Renal pelvis (tissue), 4 donors: ENCODE data around the gene LRBA. TPM values are rescaled to one million over a fixed set of nuclear protein-coding genes. Genes with fewer than 3 reads are reported as not detected.

Source experiments
- DNase-seq: peaks from one replicate; pipeline ENCODE4 v3.0.0-alpha.2; 2013
- polyA plus RNA-seq, 3 donors: library from polyadenylated mRNA; unstranded; fragments of 120-200 nt; gene quantifications; one replicate each; pipeline ENCODE4 v1.2.1, GENCODE V29; 2013; ENCODE audit not compliant: insufficient read length in 3 of 3

Gene LRBA
- polyA plus RNA-seq, 3 donors, result 60.9 to 76.1 (median 63.6) TPM

DNA sequence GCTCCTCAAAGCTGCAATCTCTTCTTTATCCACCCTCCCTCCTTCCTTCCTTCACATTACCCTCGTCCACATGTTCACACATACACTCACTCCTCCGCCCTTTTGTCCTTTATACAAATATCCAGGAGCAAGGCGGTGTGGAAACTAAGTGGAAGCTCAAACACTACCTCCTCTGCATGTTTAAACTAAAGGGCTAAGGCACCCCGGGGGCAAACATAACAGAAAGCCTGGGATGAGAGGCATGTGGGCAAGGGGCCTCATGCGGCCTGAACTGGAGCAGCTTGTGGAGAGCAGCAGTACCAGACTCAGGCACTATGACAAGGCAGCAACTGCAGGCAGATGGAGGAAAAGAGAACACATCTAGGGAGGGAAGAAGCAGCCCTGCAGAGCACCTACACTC lies 423.7 kb downstream of the LRBA start:
- no peak for DNase-seq

DNA sequence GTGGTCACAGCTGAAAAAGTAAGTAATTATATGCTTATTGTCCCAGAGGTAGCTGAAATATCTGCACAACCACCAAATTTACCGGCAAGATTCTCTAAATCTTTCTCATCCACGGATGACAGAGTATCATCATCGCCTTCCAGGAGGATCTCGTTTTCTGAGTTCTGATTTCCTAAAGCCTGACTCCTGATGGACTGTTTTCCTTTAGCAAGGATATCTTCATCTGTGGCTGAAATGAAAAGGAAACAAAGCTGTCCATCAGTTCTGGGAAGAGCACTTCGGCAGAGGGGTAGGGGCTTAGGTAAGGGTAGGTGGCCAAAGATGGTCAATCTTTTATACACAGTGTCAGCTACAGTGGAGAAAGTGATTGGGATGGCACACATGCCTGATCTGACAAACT lies 424.5 kb downstream of the LRBA start:
- no peak for DNase-seq

DNA sequence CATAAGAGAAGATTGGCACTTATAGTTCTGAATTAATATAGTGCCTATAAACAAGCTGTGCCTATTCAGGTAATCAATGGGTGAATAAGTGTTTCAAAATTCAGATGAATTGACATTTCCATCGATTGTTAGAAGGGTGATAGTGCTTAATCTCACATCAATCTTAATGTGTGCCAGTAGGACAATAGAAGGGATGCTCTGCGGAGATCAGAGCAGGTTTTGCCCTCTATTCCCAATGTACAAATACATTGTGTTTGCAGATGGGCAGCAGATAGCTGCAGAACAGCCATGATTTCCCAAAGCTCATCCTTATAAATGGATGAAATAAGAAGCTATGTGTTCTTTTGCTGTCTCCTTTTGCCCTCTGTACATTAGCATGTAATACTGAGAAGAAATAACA lies 425.9 kb downstream of the LRBA start:
- no peak for DNase-seq

DNA sequence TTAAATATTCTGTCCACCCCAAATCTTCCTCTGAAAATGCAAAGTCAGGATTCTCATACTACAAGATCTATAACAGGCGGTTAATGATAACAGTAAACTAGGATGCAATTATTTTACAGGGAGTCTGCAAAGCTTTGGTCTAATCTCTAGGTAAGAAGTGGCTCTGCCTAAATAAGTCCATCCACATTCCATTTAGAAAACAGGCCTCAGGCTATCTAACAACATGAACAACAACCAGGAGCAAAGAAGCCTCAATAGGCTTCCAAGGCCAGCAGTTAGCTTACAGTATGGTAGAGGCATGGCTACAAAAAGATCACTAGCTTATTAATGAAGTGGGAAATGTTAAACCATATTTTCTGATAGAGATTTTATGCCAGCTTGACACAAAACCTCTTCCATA lies 426.8 kb downstream of the LRBA start:
- no peak for DNase-seq

DNA sequence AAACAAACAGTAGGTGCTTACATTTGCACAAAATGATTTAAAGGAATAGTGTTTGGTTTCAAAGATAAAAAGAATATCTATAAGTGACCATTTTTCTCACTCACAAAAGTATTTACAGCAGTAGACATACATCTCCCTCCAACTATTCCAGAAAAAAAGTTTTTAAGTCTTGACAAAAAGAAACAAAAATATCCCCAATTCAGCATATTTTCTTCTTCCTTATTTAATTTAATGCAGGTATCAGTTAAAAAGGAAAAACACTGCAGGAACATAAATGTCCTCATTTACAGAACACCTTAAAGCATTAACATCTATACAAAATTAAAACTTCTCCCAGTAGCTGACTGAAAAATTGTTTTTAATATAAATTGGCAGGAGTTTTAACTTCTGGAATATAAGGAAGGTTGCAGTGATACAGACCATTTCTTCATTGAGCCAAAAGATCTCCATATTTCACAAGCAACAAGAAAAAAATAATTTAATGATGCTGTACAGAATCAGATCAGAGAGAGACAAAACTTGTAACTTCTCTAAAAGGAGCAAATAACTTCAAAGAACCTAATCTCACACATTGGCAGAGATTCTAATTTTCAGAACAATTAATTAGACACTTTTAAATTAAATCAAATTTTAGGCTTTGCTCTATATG lies 428.8 kb downstream of the LRBA start:
- DNase-seq, result no peak

DNA sequence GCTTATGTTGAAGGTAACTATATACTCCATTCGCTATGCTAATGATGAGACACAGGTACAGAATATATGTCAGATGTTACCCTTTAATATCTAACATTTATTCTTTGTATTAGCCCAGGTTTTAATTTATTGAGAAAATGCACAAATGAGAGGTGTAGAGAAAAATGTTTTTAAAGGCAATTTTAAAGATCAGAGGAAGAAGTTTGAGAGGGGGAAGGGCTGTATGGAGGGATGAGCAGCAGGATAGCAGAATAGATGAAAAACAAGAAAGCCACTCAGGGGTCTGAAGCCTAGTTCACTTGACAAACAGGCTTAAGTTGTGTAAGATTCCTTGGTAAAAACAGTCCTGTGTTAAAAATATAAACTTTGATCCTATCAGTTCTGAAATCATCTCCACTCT lies 429.5 kb downstream of the LRBA start:
- no peak for DNase-seq

DNA sequence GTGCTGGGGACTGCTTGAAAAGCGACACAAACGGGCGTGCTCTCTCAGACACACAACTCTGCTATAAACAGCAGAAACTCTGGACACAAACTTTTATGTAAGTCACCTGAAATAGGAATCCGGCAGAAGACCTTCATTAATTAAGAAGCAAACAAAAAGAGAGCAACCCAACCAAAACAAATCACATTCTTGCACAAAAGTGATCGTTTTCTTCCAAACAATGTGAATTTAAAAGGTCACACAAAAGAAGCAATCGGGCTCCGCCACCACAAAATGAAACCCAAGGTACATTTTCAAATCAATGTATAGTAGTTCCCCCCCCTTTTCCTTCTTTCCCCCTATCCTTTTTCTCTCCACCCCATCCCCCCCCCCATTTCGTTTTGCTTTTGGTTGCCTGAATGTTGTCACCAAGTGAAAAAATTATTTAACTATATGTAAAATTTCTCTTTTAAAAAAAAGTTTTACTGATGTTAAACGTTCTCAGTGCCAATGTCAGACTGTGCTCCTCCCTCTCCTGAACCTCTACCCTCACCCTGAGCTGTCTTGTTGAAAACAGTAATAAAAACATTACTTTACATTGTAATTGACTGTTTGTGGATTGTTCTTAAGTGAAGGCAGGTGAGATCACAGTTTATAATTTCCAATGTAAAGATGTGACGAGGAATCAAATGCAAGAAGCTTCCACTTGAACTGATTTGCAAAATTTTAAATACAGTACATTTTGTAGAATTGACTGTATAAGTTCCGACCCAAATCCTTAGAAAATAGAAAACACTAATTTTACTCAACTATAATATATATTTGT lies 430.8 kb downstream of the LRBA start:
- no peak for DNase-seq

DNA sequence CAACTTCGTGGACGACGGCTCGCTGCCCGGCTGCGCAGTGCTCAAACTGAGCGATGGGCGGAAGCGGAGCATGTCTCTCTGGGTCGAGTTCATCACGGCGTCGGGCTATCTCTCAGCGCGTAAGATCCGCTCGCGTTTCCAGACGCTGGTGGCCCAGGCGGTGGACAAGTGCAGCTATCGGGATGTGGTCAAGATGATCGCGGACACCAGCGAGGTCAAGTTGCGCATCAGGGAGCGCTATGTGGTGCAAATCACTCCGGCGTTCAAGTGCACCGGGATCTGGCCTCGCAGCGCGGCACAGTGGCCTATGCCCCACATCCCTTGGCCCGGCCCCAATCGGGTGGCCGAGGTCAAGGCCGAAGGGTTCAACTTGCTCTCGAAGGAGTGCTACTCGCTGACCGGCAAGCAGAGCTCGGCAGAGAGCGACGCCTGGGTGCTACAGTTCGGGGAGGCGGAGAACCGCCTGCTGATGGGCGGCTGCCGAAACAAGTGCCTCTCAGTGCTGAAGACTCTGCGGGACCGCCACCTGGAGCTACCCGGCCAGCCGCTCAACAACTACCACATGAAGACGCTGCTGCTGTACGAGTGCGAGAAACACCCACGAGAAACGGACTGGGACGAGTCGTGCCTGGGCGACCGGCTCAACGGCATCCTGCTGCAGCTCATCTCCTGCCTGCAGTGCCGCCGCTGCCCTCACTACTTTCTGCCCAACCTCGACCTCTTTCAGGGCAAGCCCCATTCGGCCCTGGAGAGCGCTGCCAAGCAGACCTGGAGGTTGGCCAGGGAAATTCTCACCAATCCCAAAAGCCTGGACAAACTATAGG lies 431.6 kb downstream of the LRBA start:
- DNase-seq, result no peak

DNA sequence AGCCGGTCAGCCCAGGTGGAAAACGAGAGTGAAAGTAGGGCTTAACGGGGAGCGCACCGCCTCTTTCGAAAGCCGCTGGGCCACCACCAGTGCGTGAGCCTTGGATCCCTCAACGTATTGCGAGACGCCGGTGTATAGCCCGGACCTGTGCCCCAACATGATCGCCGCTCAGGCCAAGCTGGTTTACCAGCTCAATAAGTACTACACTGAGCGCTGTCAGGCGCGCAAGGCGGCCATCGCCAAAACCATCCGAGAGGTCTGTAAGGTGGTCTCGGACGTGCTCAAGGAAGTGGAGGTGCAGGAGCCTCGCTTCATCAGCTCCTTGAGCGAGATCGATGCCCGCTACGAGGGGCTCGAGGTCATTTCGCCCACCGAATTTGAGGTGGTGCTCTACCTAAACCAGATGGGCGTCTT lies 432.2 kb downstream of the LRBA start:
- no peak for DNase-seq

DNA sequence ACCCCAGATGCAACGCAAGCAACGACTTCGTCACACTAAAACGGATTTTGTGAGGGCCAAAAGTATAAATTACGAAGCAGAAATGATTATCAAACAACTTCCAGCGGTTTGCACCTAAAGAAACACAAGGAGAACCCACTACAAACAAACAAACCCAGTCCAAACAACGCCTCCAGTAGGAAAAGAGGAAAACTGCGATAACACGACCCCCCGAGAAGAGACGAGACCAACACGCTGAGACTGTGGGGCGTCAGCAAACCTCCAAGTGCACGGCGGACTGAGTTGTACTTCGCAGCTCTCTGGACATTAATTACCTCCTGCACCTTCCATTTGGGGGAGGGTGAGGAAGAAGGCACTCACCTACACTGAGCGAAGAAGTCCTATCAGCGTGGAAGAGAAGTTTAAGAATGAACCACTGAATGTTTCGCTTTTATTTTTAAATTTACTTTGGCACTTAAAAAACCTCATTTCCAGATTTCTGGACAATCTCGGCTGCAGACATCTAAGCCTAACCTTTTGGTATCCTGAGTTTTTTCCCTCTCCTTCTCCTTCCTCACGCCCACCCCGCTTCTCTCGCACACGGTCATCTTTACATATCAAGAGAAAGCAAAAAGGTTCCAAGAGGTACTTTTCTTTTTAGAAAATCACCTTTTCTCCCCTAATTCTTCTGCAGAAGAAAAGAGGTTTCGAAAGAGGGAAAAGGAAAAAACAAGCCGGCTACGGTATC lies 432.8 kb downstream of the LRBA start, which contains the start of gene MAB21L2:
TSS of gene MAB21L2 (plus strand) at position 6 of the 727 bp plus-strand sequence. CDS start 879 bp downstream, outside the sequence.
- no peak for DNase-seq

DNA sequence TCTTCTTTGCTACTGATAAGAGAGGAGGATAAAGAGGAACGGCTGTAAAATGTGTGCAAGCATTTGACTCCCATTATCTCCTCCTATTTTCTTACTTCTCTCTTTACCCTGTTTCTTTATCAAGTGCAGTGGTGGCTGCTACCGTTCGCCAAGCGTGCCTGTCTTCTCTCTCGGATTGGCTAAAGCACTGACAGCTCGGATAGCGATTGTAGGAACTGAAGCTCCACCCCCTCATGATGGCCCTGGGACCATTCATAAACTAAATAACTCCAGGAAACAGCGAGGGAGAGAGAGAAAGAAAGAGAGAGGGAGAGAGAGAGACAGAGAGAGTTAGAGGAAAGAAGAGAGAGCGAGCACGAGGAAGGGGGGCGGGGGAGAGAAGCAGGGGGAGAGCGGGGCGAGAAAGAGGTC lies 433.4 kb downstream of the LRBA start:
- DNase-seq, result no peak

DNA sequence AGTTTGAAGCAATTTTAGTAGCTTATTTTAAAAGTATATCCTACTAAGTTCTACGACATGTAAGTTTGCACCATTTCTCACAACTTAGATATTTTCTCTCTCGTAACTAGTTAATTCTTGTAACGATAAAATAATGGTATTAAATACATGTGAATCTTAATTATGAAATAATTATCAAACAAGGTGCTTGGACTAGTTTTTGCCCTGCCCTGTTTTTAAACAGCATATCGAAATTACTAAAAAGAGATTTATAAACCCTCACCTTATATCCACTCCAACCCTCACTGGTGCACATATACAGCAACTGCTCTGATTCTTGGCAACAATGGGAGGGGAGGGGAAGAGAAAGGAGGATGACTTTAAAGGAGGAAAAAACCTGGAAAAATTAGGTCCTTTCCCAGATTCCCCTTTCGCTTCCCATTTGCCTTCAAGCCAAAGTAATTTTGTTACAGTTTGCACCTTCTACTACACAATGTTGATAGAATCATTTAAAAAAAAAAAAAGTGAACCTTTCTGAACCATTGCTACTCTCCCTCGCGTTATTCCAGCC lies 434.0 kb downstream of the LRBA start:
- DNase-seq, result no peak

DNA sequence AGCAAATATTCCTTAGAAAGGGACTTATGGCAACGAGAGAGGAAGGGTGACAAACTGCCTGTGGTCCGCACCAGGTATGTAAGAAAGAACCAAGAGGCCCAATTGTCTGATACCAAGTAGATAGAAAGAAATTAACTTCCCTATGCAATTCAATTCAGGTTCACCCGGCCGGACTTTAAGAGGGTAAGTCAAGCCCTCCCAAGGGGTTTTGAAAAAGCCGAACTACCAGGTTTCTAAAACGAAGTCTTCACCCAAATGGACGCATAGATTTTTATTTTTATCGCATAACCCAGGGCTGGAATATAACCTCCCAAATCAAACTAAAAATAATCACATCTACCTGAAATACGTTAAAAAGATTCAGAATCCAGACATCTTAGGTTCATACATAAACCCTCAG lies 434.8 kb downstream of the LRBA start:
- DNase-seq, result no peak

DNA sequence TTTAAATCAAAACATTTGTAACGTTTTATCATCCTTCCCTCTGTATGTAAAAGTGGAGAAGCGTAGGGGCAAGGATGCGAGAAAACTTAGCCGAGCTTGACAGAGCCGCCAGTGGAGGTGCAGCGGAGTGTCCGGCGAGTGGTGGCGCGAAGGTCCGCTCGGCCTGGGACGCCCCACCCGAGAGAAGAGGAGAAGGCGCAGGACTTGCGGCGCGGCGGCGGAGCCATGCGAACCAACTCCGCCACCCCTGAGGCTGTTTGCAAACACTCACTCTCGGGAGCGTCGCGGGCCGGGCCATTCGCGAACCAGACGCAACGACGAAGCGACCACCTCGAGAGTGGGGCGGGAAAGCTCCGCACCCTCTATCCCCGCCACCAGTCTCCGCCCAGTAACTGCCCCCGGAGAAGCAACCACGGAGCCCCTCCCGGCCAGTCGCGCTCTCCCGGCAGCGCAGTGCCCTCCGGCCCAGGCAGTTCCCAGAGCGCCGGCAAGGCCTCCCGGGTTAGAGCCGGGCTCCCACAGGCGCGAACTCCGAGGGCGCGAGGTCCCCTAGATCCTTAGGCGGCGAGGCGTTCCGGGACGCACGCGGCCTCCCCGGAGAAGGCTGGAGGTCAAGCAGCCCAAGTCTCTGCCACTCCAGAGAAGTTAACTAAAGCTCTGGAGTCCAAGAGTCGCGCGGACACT lies 435.4 kb downstream of the LRBA start:
- no peak for DNase-seq

DNA sequence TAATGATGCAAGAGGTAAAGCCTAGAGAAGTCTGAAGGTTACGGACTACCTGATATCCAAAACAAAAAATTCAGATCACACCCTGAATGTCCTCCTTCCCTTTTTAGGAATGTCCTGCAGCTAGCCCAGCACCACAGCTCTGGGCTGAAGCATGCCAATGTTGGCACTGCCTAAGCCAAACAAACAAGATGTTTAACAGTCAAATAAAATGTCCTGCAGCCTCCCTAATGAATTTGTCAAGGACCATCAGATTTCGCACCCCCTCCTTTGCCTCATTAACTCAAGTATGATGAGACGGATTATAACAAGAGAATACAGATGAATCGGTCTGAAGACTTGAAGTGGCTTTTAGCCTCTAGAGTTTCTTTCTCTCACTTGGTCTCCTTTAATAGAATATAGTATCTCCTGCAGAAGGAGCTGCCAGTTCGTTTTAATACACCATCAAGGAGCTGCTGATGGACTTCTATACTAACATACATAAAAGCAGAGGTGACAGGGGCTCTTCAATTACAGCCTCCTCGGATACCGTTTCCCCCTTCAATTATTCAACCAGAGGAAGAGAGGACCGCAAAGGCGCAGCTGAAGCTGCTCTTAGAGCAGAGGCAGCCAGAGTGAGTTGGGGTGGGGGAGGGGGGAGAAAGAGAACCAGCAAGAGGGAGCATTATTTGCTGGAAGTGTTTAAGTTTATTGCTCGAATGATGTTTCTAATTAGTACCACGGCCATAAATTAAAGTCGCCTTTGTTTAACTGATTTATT lies 436.2 kb downstream of the LRBA start:
- DNase-seq, result no peak

DNA sequence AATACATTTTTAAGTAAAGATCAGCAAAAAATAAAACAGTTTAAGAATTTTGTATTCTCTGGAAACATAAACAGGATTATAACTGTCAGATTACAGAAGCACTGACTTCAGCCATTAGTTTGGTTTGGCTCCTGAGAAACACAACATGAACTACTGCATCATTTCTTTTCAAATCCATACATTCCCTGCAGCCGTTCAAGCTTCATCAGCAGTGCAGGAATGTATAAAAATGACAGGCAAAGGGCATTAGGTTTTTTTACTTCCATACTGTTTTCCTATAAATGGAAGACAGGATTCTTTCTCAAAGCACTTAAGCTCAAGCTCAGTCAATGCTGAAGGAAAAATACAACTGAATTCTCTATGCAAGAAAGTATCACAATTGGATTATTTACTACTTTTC lies 437.3 kb downstream of the LRBA start:
- DNase-seq, result no peak

DNA sequence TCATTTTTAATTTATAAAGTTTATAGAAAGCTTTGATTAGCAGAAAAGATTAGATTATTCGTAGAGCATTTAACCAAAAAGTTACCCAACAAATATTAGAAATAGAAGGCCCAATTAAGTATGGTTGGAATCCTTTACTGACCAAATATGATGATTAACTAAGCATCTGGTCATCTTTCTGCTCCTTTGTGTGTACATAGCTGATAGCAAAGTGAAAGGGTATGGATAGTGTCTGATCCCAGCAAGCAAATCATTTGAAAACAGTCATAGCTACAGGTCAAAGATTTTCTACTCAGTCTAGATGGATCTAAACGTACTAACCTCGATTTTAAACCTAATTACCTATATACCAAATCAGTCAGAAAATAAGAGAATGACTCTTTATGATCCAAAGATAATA lies 440.4 kb downstream of the LRBA start:
- no peak for DNase-seq

DNA sequence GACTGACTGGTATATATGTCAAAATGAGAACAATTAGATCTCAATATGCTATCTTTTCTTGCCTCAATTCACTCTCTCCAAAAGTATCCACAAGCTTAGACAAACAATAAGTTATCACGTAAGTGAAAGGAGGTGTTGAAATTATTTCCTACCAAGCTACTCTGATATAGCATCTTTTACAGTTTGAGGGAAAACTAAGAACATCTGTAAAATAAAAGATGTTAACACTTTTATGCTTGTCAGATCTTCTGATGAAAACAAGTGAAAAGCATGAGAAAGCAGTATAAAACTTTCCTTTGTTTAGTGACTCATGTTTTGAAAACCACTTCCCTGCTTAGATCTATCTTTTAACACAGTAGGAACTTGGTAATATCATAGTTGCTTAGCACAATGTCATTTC lies 441.6 kb downstream of the LRBA start:
- no peak for DNase-seq

DNA sequence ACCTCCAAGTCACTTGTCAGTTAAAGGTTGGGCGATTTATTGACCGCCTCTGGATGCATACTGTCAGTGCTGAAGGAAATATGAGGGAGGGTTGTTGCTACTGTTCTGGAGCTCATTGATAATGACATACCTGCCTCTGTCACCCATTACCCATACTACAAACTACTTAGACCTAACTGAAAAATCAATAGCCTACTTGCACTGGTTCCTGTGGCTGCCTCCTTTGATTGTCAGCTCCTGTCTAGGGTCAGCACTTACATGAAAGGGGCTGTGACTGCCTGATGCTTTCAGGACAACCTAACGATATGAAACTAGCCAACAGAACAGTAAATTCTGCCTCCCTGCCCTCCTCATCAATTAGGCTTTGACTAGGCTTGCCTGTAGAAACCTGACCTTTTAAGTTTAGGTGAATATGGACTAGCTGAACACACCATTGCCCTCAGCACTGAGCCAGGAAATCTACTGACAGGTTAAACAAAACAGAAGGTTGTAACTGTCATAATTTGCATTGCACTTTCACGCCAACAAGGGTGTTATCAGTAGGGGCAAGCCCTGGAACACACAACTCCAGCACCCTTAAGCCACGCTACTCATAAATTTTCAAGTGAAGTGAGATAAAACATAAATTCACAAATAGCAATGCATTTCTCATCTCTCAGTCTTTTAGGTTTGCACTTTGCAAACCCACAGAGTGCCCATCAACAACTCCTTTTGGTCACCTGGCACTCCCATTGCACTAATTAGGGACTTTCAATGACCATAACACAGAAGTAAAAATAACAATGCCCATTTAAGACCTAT lies 442.2 kb downstream of the LRBA start:
- no peak for DNase-seq
